Liver (tissue), 9 donors: Measurements from ENCODE around the gene PIK3R5. TPM values are rescaled to one million over a fixed set of nuclear protein-coding genes. Genes with fewer than 3 reads are reported as not detected.

ENCODE experiments used
- DNase-seq: peaks from one replicate; pipeline ENCODE4 v3.0.0-alpha.2; 2017; ENCODE audit warnings: low spot score
- H3K27ac ChIP-seq, 2 donors: one replicate each; pipeline ENCODE4 v1.7.0; 2013; ENCODE audit warnings: inconsistent platforms in 2 of 2, low read length in 2 of 2, control low read depth in 1 of 2, low read depth in 1 of 2, mild to moderate bottlenecking in 1 of 2
- H3K27me3 ChIP-seq, 4 donors: one replicate each; pipeline versions ENCODE4 v1.6.1 to v1.7.0; 2013; ENCODE audit warnings: low read length in 3 of 4, inconsistent platforms in 1 of 4, mild to moderate bottlenecking in 1 of 4, moderate library complexity in 1 of 4; ENCODE audit not compliant: control insufficient read depth in 4 of 4, insufficient read depth in 4 of 4
- H3K36me3 ChIP-seq, 4 donors: one replicate each; pipeline versions ENCODE4 v1.6.1 to v1.7.0; 2013; ENCODE audit warnings: low read length in 3 of 4, mild to moderate bottlenecking in 3 of 4, low read depth in 1 of 4, moderate library complexity in 1 of 4; ENCODE audit not compliant: control insufficient read depth in 4 of 4, insufficient read depth in 3 of 4
- H3K4me1 ChIP-seq, 4 donors: one replicate each; pipeline versions ENCODE4 v1.6.1 to v1.7.0; 2013; ENCODE audit warnings: low read length in 3 of 4, mild to moderate bottlenecking in 3 of 4, moderate library complexity in 1 of 4; ENCODE audit not compliant: control insufficient read depth in 4 of 4, insufficient read depth in 4 of 4
- H3K4me3 ChIP-seq, 3 donors: one replicate each; pipeline versions ENCODE4 v1.6.1 to v1.7.0; 2013; ENCODE audit warnings: low read length in 3 of 3, control low read depth in 1 of 3, low read depth in 1 of 3, mild to moderate bottlenecking in 1 of 3
- H3K9ac ChIP-seq, 2 donors: one replicate each; pipeline ENCODE4 v1.7.0; 2013; ENCODE audit warnings: low read length in 2 of 2, mild to moderate bottlenecking in 2 of 2, moderate library complexity in 2 of 2, control low read depth in 1 of 2, low read depth in 1 of 2
- H3K9me3 ChIP-seq, 4 donors: one replicate each; pipeline versions ENCODE4 v1.6.1 to v1.7.0; 2013; ENCODE audit warnings: low read length in 3 of 4; ENCODE audit not compliant: control insufficient read depth in 4 of 4
- EGR1 ChIP-seq, 2 donors: IDR thresholded peaks; 2 replicates each; pipeline ENCODE4 v1.6.1; 2016 to 2018; ENCODE audit warnings: antibody characterized with exemption in 2 of 2, low read depth in 2 of 2
- FOXA1 ChIP-seq: IDR thresholded peaks from 2 replicates; pipeline ENCODE4 v1.6.1; 2016; ENCODE audit warnings: antibody characterized with exemption
- FOXA2 ChIP-seq: IDR thresholded peaks from 2 replicates; pipeline ENCODE4 v1.6.1; 2016; ENCODE audit warnings: antibody characterized with exemption
- GABPA ChIP-seq, 2 donors: IDR thresholded peaks in 1 of 2; conservative IDR thresholded peaks in 1 of 2; 2 replicates each; pipeline ENCODE4 v1.6.1; 2016; ENCODE audit warnings: antibody characterized with exemption in 2 of 2, mild to moderate bottlenecking in 1 of 2, moderate library complexity in 1 of 2
- HNF4A ChIP-seq, 2 donors: conservative IDR thresholded peaks; 2 replicates each; pipeline ENCODE4 v1.6.1; 2016; ENCODE audit warnings: antibody characterized with exemption in 2 of 2, mild to moderate bottlenecking in 2 of 2
- HNF4G ChIP-seq: IDR thresholded peaks from 2 replicates; pipeline ENCODE4 v1.6.1; 2016; ENCODE audit warnings: antibody characterized with exemption
- JUND ChIP-seq, 2 donors: IDR thresholded peaks; 2 replicates each; pipeline ENCODE4 v1.6.1; 2016; ENCODE audit warnings: antibody characterized with exemption in 2 of 2
- NR2F2 ChIP-seq: IDR thresholded peaks from 2 replicates; pipeline ENCODE4 v1.6.1; 2016; ENCODE audit warnings: antibody characterized with exemption
- RAD21 ChIP-seq, 2 donors: IDR thresholded peaks; 2 replicates each; pipeline ENCODE4 v1.6.1; 2016; ENCODE audit warnings: antibody characterized with exemption in 2 of 2, mild to moderate bottlenecking in 2 of 2
- RXRA ChIP-seq, 2 donors: IDR thresholded peaks; 2 replicates each; pipeline ENCODE4 v1.6.1; 2017 to 2018; ENCODE audit warnings: antibody characterized with exemption in 2 of 2, mild to moderate bottlenecking in 1 of 2
- SP1 ChIP-seq: IDR thresholded peaks from 2 replicates; pipeline ENCODE4 v1.6.1; 2018; ENCODE audit warnings: antibody characterized with exemption, mild to moderate bottlenecking
- TAF1 ChIP-seq: conservative IDR thresholded peaks from 2 replicates; pipeline ENCODE4 v1.6.1; 2016; ENCODE audit warnings: antibody characterized with exemption, mild to moderate bottlenecking
- YY1 ChIP-seq: IDR thresholded peaks from 2 replicates; pipeline ENCODE4 v1.6.1; 2016; ENCODE audit warnings: antibody characterized with exemption, mild to moderate bottlenecking
- WGBS: extraction: QIAGEN DNeasy Blood & Tissue Kit; methylation state at CpG from one replicate; pipeline ENCODE4 v1.1.7; 2013; 5-methylcytosine and 5-hydroxymethylcytosine counted together
- polyA plus RNA-seq, 2 donors: library from polyadenylated mRNA; stranded (reverse) in 1 of 2; unstranded in 1 of 2; fragments of 200-250 nt in 1 of 2; fragments of >200 nt in 1 of 2; fragmentation: Nextera tagmentation in 1 of 2; extraction: Ambion mirVana in 1 of 2; gene quantifications; one replicate each; pipeline versions ENCODE4 v1.2.1 to v1.2.3, GENCODE V29; 2013 to 2015
- total RNA-seq, 2 donors: library from RNA; depleted of rRNA; stranded (reverse); fragments of >200 nt; gene quantifications; one replicate each; pipeline ENCODE4 v1.2.3, GENCODE V29; 2014
- TF ChIP-seq, protein P1 (sequence below): fragments of 150-350 bp; IDR thresholded peaks from 2 replicates; pipeline ENCODE4 v1.5.1; 2017; ENCODE audit warnings: improper control_type of control experiment, low read depth, low read length; ENCODE audit not compliant: missing input control
- TF ChIP-seq, protein P2 (sequence below): IDR thresholded peaks from 2 replicates; pipeline ENCODE4 v1.6.1; 2016; ENCODE audit warnings: antibody characterized with exemption
- TF ChIP-seq, protein P3 (sequence below): IDR thresholded peaks from 2 replicates; pipeline ENCODE4 v1.6.1; 2016; ENCODE audit warnings: antibody characterized with exemption
- TF ChIP-seq, protein P4 (sequence below): IDR thresholded peaks from 2 replicates; pipeline ENCODE4 v1.6.1; 2016; ENCODE audit warnings: antibody characterized with exemption
- TF ChIP-seq, protein P5 (sequence below): IDR thresholded peaks from 2 replicates; pipeline ENCODE4 v1.6.1; 2016; ENCODE audit warnings: antibody characterized with exemption, mild to moderate bottlenecking
- donor health status: healthy.
- donor health status: healthy.
- donor health status: healthy.
- donor health status: healthy.
- donor health status: healthy.

Gene PIK3R5
- total and polyA plus RNA-seq, 4 donors, result 0.93 to 7.8 (median 2.6) TPM

DNA sequence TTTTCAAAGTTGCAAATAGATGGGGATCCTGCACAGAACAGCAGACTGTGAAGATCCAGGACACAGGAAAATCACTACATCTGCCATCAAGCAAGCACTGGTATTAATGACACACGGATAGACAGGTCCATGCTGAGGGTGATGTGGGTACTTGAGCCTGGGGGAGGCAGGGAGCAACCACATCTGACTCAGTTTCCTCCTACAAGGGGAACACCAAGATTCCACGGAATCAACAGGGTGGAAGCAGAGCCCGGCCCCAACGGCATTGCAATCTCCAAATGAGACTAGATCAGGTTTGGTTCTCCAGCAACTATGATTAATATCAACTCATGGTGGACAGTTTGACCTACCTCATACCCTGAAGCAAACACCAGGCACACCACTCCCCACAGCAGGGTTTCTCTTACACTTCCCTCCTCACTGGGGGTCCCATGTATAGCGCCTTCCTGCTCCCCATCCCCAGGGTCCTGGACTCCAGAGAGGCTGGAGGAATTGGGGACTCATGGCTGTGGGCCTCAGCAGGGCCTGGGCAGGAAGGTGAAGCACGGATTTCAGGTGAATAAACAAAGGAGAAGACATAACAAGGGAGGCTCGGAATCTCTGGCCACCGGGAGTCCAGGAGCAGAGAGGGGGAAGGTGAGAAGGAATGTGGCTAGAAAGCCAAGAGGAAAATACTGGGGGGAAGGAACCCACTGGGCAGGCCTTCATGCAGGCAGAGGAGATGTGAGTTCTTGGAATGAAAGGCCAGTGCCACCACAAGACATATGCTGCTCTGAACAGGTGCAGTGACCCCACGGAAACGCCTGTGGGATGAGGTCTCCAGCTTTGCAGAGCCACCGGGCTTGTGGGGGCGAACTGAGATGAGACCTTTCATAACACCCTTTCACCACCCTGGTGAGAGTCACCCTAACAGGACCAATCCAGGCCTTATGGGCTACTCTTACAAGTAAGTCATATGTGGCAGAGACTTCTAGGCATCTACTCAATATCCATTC is 68.6 kb downstream of the PIK3R5 start:
- Histone ChIP-seq H3K4me3 (no peak overlapping the region), H3K27ac (no peak overlapping the region), H3K4me1 (no peaks in the 10 kb centered on the region), H3K27me3 (no peaks in the 10 kb centered on the region), H3K9ac (no peak overlapping the region), H3K36me3 (no peaks in the 10 kb centered on the region), H3K9me3 (no peaks in the 10 kb centered on the region)
- 78% methylated on average over 12 of the region's 12 CpGs for WGBS
- TF ChIP-seq, protein P1, sequence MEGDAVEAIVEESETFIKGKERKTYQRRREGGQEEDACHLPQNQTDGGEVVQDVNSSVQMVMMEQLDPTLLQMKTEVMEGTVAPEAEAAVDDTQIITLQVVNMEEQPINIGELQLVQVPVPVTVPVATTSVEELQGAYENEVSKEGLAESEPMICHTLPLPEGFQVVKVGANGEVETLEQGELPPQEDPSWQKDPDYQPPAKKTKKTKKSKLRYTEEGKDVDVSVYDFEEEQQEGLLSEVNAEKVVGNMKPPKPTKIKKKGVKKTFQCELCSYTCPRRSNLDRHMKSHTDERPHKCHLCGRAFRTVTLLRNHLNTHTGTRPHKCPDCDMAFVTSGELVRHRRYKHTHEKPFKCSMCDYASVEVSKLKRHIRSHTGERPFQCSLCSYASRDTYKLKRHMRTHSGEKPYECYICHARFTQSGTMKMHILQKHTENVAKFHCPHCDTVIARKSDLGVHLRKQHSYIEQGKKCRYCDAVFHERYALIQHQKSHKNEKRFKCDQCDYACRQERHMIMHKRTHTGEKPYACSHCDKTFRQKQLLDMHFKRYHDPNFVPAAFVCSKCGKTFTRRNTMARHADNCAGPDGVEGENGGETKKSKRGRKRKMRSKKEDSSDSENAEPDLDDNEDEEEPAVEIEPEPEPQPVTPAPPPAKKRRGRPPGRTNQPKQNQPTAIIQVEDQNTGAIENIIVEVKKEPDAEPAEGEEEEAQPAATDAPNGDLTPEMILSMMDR, result no peak
- TF ChIP-seq FOXA1 (no peak), FOXA2 (no peak), TAF1 (no peak), EGR1 (IDR thresholded peaks at IDR 0.05; ENCODE audit: low read depth in 2 of 2) (no peak), RAD21 (IDR thresholded peaks at IDR 0.05) (no peak), RXRA (IDR thresholded peaks at IDR 0.05) (no peak), YY1 (no peak), JUND (IDR thresholded peaks at IDR 0.05) (no peak), NR2F2 (no peak), SP1 (no peak), HNF4A (conservative IDR thresholded peaks at IDR 0.05) (no peak), GABPA (IDR thresholded peaks at IDR 0.05 in 1 of 2, conservative IDR thresholded peaks at IDR 0.05 in 1 of 2) (no peak), HNF4G (no peak)
- TF ChIP-seq, protein P2, sequence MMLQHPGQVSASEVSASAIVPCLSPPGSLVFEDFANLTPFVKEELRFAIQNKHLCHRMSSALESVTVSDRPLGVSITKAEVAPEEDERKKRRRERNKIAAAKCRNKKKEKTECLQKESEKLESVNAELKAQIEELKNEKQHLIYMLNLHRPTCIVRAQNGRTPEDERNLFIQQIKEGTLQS, result no peak
- TF ChIP-seq, protein P3, sequence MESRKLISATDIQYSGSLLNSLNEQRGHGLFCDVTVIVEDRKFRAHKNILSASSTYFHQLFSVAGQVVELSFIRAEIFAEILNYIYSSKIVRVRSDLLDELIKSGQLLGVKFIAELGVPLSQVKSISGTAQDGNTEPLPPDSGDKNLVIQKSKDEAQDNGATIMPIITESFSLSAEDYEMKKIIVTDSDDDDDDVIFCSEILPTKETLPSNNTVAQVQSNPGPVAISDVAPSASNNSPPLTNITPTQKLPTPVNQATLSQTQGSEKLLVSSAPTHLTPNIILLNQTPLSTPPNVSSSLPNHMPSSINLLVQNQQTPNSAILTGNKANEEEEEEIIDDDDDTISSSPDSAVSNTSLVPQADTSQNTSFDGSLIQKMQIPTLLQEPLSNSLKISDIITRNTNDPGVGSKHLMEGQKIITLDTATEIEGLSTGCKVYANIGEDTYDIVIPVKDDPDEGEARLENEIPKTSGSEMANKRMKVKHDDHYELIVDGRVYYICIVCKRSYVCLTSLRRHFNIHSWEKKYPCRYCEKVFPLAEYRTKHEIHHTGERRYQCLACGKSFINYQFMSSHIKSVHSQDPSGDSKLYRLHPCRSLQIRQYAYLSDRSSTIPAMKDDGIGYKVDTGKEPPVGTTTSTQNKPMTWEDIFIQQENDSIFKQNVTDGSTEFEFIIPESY, result no peak
- TF ChIP-seq, protein P4, sequence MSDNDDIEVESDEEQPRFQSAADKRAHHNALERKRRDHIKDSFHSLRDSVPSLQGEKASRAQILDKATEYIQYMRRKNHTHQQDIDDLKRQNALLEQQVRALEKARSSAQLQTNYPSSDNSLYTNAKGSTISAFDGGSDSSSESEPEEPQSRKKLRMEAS, result no peak
- TF ChIP-seq, protein P5, sequence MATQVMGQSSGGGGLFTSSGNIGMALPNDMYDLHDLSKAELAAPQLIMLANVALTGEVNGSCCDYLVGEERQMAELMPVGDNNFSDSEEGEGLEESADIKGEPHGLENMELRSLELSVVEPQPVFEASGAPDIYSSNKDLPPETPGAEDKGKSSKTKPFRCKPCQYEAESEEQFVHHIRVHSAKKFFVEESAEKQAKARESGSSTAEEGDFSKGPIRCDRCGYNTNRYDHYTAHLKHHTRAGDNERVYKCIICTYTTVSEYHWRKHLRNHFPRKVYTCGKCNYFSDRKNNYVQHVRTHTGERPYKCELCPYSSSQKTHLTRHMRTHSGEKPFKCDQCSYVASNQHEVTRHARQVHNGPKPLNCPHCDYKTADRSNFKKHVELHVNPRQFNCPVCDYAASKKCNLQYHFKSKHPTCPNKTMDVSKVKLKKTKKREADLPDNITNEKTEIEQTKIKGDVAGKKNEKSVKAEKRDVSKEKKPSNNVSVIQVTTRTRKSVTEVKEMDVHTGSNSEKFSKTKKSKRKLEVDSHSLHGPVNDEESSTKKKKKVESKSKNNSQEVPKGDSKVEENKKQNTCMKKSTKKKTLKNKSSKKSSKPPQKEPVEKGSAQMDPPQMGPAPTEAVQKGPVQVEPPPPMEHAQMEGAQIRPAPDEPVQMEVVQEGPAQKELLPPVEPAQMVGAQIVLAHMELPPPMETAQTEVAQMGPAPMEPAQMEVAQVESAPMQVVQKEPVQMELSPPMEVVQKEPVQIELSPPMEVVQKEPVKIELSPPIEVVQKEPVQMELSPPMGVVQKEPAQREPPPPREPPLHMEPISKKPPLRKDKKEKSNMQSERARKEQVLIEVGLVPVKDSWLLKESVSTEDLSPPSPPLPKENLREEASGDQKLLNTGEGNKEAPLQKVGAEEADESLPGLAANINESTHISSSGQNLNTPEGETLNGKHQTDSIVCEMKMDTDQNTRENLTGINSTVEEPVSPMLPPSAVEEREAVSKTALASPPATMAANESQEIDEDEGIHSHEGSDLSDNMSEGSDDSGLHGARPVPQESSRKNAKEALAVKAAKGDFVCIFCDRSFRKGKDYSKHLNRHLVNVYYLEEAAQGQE, result no peak
- DNase-seq, result peak; percentile 16
